ENCODE data around the gene SORBS1. TPM values are rescaled to one million over a fixed set of nuclear protein-coding genes. Genes with fewer than 3 reads are reported as not detected.

Gene SORBS1
- total RNA-seq, 1 experiment from 2014 or later, result 0.56 TPM

GRCh38 chr10:95268438-95268837 is 292.7 kb downstream of the SORBS1 start:
- no TSS peak for BruUV-seq (replicated peaks)
- Histone ChIP-seq H3K4me3 (ENCODE audit: low read depth, low read length, poor library complexity, severe bottlenecking) (no peak overlapping the region), H3K9me3 (ENCODE audit: low read depth, low read length, poor library complexity, severe bottlenecking) (no peaks in the 10 kb centered on the region), H3K27me3 (replicated peaks; ENCODE audit: insufficient read depth, low read depth, low read length, poor library complexity) (peaks cover 4% of the 10 kb centered on the region), H3K36me3 (ENCODE audit: insufficient read depth, low read length, poor library complexity, severe bottlenecking) (no peaks in the 10 kb centered on the region), H3K4me1 (ENCODE audit: insufficient read depth, low read length, poor library complexity, severe bottlenecking) (no peaks in the 10 kb centered on the region), H3K27ac (ENCODE audit: low read depth, low read length, poor library complexity, severe bottlenecking) (no peak overlapping the region)
- ChIA-PET CTCF (no interaction called here), POLR2A (ENCODE audit: low non-redundant PET) (no interaction called here)
- TF ChIP-seq EZH2 (IDR thresholded peaks at IDR 0.05; ENCODE audit: borderline replicate concordance, low read depth, low read length, poor library complexity, severe bottlenecking) (no peak), CTCF (conservative IDR thresholded peaks at IDR 0.05; ENCODE audit: low read depth, low read length) (no peak)
- intact Hi-C loops (cut with micrococcal nuclease; ENCODE audit: unreplicated experiment), result no loop called here
- DNase-seq (ENCODE audit: low spot score), result no peak

- no peak overlapping the region for H3K4me3 ChIP-seq (ENCODE audit: low read depth, low read length, poor library complexity, severe bottlenecking)
- intact Hi-C loops (cut with micrococcal nuclease; ENCODE audit: unreplicated experiment), result no loop called here
- H3K9me3 ChIP-seq (ENCODE audit: low read depth, low read length, poor library complexity, severe bottlenecking), result no peaks in the 10 kb centered on the region
- BruUV-seq (replicated peaks), result no TSS peak
- no peaks in the 10 kb centered on the region for H3K4me1 ChIP-seq (ENCODE audit: insufficient read depth, low read length, poor library complexity, severe bottlenecking)
- H3K36me3 ChIP-seq (ENCODE audit: insufficient read depth, low read length, poor library complexity, severe bottlenecking), result no peaks in the 10 kb centered on the region
- TF ChIP-seq EZH2 (IDR thresholded peaks at IDR 0.05; ENCODE audit: borderline replicate concordance, low read depth, low read length, poor library complexity, severe bottlenecking), result no peak
- no peak for TF ChIP-seq CTCF (conservative IDR thresholded peaks at IDR 0.05; ENCODE audit: low read depth, low read length)
- ChIA-PET POLR2A (ENCODE audit: low non-redundant PET) (no interaction called here), CTCF (no interaction called here)
- no peak overlapping the region for H3K27ac ChIP-seq (ENCODE audit: low read depth, low read length, poor library complexity, severe bottlenecking)
- H3K27me3 ChIP-seq (replicated peaks; ENCODE audit: insufficient read depth, low read depth, low read length, poor library complexity), result peaks cover 4% of the 10 kb centered on the region
- DNase-seq (ENCODE audit: low spot score), result no peak
Measured at GRCh38 chr10:95267251-95267650, 293.9 kb downstream of the SORBS1 start.

- BruUV-seq (replicated peaks), result no TSS peak
- H3K4me1 ChIP-seq (ENCODE audit: insufficient read depth, low read length, poor library complexity, severe bottlenecking), result no peaks in the 10 kb centered on the region
- H3K4me3 ChIP-seq (ENCODE audit: low read depth, low read length, poor library complexity, severe bottlenecking), result no peak overlapping the region
- H3K9me3 ChIP-seq (ENCODE audit: low read depth, low read length, poor library complexity, severe bottlenecking), result no peaks in the 10 kb centered on the region
- intact Hi-C loops (cut with micrococcal nuclease; ENCODE audit: unreplicated experiment), result no loop called here
- H3K27ac ChIP-seq (ENCODE audit: low read depth, low read length, poor library complexity, severe bottlenecking), result no peak overlapping the region
- ChIA-PET CTCF (no interaction called here), POLR2A (ENCODE audit: low non-redundant PET) (no interaction called here)
- no peak for TF ChIP-seq CTCF (conservative IDR thresholded peaks at IDR 0.05; ENCODE audit: low read depth, low read length)
- TF ChIP-seq EZH2 (IDR thresholded peaks at IDR 0.05; ENCODE audit: borderline replicate concordance, low read depth, low read length, poor library complexity, severe bottlenecking), result no peak
- peaks cover 4% of the 10 kb centered on the region for H3K27me3 ChIP-seq (replicated peaks; ENCODE audit: insufficient read depth, low read depth, low read length, poor library complexity)
- no peaks in the 10 kb centered on the region for H3K36me3 ChIP-seq (ENCODE audit: insufficient read depth, low read length, poor library complexity, severe bottlenecking)
- DNase-seq (ENCODE audit: low spot score), result no peak
Measured at GRCh38 chr10:95266674-95267095, 294.5 kb downstream of the SORBS1 start.

All from A673 (cell line).